GM18498 (cell line): ENCODE results near the gene ANKRD28.
"Not testable (repeated sequence)": the region's sequence is repeated elsewhere in the genome, so short reads cannot be mapped to it uniquely, and the experiment has no call there.

Experiments used
- ATAC-seq: cut with Tn5 transposase; IDR thresholded peaks from one replicate; pipeline ENCODE4 v1.9.1; 2021; ENCODE audit warnings: mild to moderate bottlenecking, moderate library complexity; ENCODE audit not compliant: unreplicated experiment

Gene ANKRD28

DNA sequence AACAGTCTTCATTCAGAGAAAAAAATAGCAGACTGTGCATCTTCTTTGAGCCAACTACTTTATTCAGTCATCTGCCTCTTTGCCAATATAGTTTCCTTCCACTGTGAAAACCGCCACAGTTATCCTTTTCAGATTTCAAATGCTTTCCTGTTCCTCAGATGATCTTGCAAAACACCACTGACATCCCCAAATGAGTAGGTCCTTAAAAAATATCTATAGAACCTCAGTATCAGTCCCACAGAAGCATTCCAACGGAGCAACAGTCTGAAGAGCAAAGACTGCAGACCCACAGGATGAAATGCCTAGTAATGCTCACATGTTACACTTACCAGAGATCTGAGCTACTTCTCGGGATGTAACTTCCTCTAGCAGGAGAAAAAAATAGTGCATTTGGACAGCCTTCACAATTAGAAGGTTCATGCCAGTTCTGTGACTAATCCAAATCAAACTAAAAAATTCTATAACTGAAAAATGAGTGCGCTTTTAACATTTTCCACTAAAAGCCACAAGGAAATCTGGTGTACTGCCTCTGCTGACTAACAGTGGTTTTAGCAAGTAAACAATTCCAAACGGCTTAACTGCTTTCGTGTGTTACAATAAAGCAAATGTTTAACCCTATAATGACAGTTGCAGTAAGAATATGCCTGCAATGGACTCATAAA, at the start of gene ANKRD28:
Gene ANKRD28, minus strand, starts transcription at position 338 of the 662 bp plus-strand sequence. CDS start 1,458 bp downstream, outside the sequence.
- peak; percentile 33 for ATAC-seq

DNA sequence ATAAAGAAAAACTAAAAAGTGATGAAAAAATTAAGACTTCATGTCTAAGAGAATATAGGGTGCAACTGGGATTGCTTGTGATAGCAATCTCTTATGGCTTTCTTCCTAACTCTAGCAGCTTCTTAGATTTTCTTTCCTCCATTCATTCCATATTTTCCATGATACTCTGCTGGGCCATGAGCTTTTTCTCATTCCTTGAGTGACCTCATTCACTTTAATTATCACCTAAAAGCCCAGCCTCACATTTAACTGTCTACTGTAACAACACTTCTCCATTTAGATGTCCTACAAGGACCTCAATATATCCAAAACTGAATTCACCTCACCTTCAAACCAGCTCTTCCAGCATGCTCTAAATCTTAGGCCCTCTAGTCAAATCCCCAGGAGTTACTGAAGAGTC, 49.5 kb upstream of the ANKRD28 start:
- ATAC-seq, result no peak

DNA sequence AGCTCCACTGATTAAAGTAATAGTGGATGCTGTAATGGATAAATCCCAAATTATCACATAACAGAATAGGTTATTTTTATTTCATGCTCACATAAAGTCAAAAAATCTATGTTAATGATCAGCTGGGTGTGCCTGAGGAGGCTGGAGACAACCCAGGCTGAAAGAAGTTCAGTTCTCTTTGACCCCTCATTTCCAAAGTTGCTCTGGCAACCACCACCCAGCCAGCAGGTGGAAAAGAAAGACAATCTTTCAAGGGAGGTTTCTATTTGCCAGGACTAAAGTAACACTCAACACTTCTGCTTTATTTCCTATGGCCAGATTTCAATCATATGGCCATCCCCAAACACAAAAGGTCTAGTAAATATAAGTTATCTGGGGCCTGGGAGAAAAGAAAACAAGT, 48.8 kb upstream of the ANKRD28 start:
- no peak for ATAC-seq

DNA sequence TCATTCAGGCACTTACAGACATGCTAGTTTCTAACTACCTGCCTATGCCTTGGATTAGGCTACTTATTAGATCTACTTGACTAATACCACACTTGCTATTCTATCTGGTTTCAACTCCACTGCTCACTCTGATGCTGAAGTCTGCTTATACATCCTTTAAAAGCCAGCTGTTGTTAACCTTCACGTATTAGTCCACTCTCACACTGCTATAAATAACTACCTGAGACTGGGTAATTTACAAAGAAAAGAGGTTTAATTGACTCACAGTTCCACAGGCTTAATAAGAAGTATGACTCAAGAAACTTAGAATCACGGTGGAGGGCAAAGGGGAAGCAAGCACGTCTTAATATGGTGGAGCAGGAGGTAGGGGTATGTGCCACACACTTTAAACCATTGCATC, 47.7 kb upstream of the ANKRD28 start:
- peak; percentile 53 for ATAC-seq

DNA sequence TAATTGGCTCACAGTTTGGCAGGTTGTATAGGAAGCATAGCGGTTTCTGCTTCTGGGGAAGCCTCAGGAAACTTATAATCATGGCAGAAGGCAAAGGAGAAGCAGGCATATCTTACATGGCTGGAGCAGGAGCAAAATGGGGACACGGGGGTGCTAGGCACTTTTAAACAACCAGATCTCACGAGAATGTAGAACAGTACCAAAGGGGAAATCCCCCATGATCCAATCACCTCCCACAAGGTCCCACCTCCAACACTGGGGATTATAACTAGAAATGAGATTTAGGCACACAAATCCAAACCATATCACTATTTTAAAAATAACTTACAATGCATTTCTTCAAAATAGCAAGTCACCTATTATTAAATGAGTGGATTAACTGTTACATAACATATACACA, 47.1 kb upstream of the ANKRD28 start:
- no peak for ATAC-seq

DNA sequence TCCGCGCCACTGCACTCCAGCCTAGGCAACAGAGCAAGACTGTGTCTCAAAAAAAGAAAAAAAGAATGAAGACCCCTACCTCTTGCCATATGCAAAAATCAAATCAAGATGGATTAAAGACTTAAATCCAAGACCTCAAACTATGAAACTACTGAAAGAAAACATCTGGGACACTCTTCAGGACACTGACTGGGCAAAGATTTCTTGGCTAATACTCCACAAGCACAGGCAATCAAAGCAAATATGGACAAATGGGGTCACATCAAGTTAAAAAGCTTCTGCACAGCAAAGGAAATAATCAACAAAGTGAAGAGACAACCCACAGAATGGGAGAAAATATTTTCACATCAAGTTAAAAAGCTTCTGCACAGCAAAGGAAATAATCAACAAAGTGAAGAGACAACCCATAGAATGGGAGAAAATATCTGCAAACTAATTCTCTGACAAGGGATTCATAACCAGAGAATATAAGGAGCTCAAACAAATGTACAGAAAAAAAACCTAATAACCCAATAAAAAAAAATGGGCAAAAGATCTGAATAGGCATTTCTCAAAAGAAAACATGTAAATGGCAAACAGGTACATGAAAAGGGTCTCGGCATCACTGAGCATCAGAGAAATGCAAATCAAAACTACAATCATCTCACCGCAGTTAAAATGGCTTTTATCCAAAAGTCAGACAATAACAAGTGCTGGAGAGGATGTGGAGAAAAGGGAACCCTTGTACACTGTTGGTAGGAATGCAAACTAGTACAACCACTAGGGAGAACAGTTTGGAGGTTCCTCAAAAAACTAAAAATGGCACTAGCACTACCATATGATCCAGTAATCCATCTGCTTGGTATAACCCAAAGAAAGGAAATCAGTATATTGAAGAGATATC, 43.6 kb upstream of the ANKRD28 start:
- not testable (repeated sequence) for ATAC-seq

DNA sequence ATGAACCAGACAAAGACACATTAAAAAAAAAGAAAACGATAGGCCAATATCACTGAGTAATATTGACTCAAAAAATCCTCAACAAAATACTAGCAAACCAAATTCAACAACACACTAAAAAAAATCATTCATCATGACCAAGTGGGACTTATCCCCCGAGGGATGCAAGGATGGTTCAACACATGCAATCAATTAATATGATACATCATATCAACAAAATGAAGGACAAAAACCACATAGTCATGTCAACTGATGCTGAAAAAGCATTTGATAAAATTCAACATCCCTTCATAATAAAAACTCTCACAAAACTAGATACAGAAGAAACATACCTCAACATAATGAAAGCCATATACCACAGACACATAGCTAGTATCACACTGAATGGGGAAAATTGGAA, 41.8 kb upstream of the ANKRD28 start:
- ATAC-seq, result no peak

DNA sequence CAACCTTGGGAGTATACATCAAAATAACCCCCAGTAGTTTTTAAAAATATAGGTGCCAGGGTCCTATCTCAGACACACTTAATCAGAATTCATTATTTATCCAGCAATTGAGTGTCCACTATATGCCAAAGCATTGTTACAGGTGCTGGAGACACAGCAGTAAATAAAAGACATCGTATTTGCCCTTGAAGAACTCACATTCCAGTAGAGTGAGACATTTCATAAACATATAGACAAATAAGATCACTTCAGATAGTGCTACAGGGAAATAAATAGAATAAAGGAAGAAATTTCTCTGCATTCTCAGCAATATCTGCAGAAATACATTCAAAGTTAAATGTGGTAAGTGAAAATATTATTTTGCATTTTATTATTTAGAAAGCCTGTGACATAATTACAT, 34.1 kb upstream of the ANKRD28 start:
- no peak for ATAC-seq

DNA sequence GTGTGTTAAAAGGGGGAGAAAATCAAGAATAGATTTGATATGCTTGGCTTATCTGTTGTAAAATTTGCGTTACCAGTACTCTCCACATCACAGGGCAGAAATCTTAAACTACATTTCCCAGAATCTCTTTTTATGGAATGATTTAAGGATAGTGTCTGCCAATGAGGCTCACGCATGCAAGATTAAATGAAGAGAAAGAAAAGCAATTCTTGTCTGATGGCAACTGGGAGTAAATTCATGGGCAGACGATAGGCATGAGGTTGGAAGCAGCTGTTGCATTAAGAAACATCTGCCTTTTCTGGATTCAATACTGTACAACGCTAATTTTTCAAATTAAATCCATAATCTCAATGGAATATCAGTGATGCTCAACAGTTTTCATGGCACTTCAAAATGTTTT, 27.2 kb upstream of the ANKRD28 start:
- no peak for ATAC-seq

DNA sequence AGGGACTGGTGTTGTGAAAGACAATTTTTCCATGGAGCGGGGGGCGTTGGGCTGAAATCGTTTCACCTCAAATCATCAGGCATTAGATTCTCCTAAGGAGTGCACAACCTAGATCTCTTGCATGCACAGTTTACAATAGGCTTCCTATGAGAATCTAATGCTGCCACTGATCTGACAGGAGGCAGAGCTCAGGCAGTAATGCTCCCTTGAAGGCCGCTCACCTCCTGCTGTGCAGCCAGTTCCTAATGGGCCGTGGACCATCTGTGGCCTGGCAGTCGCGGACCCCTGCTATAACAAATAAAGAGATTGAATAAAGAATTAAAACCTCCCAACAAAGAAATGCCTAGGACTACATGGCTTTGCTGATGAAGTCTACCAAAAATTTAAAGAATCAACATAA, 25.3 kb upstream of the ANKRD28 start:
- ATAC-seq, result no peak

DNA sequence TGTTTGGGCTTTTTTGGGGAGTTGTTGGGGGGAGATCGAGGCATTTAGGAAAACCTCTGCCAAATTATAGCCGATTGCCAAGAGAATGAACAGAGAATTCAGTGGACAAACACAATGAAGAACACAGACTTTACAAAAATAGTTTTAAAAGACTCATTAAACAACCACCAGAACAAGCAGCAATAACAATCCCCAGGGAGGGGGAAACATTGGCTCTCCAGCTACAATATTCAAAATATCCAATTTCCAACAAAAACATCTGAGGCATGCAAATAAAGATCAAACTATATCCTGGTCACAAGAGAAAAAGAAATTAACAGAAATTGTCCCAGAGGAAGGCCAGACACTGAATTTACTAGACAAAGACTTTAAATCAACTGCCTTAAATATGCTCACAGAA, 24.5 kb upstream of the ANKRD28 start:
- no peak for ATAC-seq

DNA sequence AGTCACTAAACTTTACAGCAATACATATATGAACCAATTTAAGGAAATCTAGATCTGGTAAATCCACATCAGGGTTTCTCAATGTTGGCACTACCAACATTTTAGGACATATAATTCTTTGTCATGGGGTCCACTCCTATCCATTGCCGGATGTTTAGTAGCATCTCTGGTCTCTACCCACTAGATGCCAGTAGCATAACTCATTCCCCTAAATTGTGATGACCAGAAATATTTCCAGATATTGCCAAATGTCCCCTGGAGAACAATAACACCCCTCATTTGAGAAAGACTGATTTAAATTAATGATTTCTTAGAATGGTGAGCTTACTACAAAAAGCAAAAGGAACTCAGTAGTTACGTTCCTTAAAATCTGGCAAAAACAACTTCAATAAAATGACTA, 23.1 kb upstream of the ANKRD28 start:
- ATAC-seq, result no peak

DNA sequence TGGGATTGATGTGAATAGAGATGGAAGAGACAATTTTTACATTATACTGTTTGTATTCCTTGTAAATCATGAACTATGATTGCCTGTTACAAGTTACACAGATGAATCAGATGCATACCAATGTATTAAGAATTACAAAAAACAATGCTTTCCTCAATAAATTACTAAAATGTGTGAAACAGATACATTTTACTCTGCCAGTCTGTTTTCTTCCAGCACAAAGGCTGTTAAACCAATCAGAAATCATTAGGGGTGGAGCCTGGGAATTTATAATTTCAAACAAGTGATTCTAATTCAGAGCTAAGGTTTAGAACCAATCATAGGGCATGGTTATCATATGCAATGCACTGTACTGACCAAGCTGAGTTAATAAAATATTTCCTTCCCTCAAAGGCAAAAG, 21.8 kb upstream of the ANKRD28 start:
- no peak for ATAC-seq

DNA sequence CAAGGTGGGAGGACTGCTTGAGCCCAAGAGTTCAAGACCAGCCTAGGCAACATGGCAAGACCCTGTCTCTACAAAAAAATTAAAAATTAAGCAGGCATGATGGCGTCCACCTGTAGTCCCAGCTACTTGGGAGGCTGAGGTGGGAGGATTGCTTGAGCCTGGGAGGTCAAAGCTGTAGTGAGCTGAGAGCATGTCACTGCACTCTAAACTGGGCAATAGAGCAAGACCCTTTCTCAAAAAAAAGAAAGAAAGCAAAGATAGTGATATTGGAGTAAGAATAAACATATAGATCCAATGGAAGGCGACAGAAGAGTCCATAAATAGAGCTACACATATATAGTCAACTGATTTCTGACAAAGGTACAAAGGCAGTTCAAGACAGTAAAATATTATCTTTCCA, 21.3 kb upstream of the ANKRD28 start:
- ATAC-seq, result no peak

DNA sequence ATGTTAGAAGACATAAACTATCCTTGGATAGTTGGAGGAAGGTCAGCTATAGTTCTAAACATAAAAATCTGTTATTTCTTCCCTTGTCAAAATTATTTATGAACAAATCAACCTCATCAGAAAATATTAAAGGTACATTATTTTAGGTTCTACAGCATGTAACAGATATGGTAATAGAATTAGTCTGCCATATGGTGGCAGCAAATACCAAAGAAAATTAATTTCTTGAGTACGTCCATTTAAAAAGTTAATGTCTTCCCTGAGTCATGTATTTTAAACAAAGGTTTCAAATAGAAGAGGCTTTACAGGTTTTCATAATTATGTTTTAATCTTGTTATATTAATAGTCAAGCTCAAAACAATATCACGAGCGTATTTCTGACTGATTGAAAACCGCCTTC, 17.9 kb upstream of the ANKRD28 start:
- no peak for ATAC-seq

DNA sequence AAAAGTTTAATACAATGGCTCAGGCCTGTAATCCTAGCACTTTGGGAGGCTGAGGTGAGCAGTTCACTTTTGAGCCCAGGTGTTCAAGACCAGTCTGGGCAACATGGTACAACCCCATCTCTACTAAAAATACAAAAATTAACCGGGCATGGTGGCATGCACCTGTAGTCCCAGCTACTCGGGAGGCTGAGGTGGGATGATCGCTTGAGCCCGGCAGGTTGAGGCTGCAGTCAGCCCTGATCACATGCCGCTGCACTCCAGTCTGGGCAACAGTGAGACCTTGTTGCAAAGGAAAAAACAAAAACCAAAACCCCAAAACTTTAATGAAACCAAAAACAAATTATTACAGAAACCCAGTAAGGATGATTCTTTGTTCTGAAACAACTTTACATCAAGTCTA, 15.3 kb upstream of the ANKRD28 start:
- not testable (repeated sequence) for ATAC-seq

DNA sequence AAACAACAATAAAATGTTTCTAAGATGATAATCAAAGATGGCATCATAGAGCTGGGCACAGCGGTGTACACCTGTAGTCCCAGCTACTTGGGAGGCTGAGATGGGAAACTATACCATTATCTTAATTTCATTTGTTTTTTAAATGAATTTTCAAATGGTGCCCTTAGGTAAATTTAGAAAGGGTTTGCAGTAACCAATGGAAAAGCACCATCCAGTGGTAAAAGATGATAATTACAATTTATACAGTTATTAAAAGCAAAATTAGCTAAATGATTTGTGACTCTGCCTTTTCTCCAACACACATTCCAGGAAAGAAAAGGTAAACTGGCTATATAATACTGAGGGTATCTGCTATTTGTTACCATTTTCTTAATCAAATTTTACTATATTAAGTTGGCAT, 14.4 kb upstream of the ANKRD28 start:
- ATAC-seq, result no peak

DNA sequence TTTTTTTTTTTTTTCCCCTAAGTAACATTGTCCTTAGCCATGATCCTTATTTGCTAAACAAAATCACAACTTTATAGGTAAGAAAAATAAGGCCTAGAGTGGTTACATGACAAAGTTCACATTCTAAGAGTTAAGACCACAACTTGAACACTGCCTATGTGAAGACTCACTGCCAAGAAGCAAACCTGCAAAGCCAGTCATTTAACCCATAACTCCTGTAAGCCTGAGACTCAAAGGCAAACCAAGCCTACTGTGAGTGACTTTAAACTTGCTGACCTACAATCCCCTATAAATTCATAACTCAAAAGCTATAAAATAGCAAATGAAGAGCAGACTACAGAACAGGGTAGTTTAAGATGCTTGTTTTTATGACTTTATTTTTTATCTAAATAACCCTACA, 12.9 kb upstream of the ANKRD28 start:
- no peak for ATAC-seq

DNA sequence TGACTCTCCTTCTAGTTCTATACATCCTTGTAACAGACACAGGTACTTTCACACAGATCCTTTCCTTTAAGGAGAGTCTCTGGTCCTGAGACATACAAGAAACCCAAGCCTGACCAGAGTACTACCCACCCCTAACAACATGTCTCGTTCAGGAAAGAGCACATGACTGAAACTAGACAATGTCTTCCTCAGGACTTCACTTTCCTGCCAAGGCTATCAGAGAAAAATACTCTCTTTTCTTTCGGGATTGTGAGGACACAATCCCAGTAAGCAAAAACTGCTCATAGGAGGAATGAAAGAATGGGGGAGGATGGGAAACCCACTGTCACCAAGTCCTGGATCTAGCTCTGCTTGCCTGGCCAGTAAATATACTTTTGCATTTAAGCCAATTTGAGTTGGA, 11.5 kb upstream of the ANKRD28 start:
- no peak for ATAC-seq

DNA sequence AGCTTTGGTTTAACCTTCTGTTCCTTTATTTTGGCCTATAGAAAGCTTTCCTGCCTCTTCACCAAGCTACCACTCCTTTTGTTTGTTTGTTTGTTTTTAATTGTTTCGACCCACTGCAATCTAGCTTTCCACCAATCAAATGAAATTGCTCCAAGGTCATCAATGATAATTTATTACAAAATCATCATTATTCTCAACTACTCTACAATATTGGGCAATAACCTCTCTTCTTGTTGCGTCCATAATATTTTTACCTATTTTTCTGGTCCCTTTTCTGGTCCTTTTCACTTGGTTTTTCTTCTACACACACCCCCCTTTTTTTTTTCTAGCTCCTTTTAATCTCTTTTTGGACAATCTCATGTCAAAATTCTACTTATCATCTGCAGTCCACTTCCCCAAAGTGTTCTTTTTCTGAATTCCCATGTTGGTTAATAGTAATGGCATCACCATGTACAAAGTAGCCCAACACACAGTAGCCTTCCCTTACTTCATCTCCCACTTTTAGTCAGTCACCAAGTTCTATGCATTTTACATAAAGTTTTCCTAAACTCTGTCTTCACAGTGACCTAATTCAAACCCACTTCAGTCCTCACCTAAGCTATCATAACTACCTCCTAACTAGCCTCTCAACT, 11.0 kb upstream of the ANKRD28 start:
- ATAC-seq, result no peak

DNA sequence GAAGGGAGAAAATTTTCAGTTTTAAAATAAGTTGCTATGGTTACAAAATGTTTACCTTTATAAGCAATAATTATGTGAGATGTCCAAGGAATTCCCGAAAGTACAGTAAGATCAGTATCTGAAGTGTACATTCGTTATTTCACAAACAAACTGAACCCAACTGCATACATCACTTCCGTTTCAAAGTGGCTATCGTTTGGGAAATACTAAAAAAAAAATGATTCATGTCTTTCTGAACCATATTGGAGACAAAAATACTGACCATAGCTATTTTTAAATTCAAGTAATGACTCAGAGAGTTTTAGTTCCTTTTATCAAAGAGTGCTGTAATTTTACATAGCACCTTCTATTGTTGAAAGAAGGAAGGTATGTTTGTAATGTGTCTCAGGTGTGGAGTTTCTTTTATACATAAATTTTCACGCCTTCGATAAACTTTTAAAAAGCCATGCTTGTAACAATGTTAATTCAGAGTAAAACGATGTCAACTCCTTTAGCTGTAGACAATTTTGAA, 8.0 kb upstream of the ANKRD28 start:
- ATAC-seq, result peak; percentile 70
